Trophoblast cell (in vitro differentiated cells and primary cell): ENCODE data around the gene RAB35.

Source experiments
- DNase-seq, 2 donors: peaks; one replicate each; pipeline ENCODE4 v3.0.0-alpha.2; 2016
- H2AFZ ChIP-seq: 2 replicates; pipeline ENCODE4 v1.6.1; 2013; ENCODE audit warnings: low read length, moderate library complexity, mild to moderate bottlenecking; ENCODE audit not compliant: insufficient read depth, poor library complexity
- H2AK5ac ChIP-seq: 2 replicates; pipeline ENCODE4 v1.6.1; 2013; ENCODE audit warnings: mild to moderate bottlenecking, low read length
- H2BK120ac ChIP-seq: 2 replicates; pipeline ENCODE4 v1.6.1; 2013; ENCODE audit warnings: low read length, mild to moderate bottlenecking, moderate library complexity; ENCODE audit not compliant: insufficient read depth, poor library complexity
- H2BK12ac ChIP-seq: 2 replicates; pipeline ENCODE4 v1.6.1; 2013; ENCODE audit warnings: mild to moderate bottlenecking, low read length, moderate library complexity
- H2BK5ac ChIP-seq: 2 replicates; pipeline ENCODE4 v1.6.1; 2013; ENCODE audit warnings: low read length, low read depth, moderate library complexity, mild to moderate bottlenecking; ENCODE audit not compliant: poor library complexity
- H3K14ac ChIP-seq: 2 replicates; pipeline ENCODE4 v1.6.1; 2013; ENCODE audit warnings: mild to moderate bottlenecking, low read length
- H3K18ac ChIP-seq: 2 replicates; pipeline ENCODE4 v1.6.1; 2013; ENCODE audit warnings: mild to moderate bottlenecking, low read length
- H3K23ac ChIP-seq: 2 replicates; pipeline ENCODE4 v1.6.1; 2013; ENCODE audit warnings: low read length
- H3K27ac ChIP-seq: 2 replicates; pipeline ENCODE4 v1.5.1; 2013; ENCODE audit warnings: low read depth, mild to moderate bottlenecking, inconsistent platforms, low read length, moderate library complexity
- H3K27me3 ChIP-seq: 2 replicates; pipeline ENCODE4 v1.6.1; 2013; ENCODE audit warnings: inconsistent platforms, mild to moderate bottlenecking, low read length, moderate library complexity; ENCODE audit not compliant: insufficient read depth
- H3K36me3 ChIP-seq, 2 experiments: 1 replicate in 1 of 2; 2 replicates in 1 of 2; pipeline ENCODE4 v1.6.1; 2013; ENCODE audit warnings: low read length in 2 of 2, mild to moderate bottlenecking in 2 of 2, moderate library complexity in 1 of 2; ENCODE audit not compliant: insufficient read depth in 2 of 2, control insufficient read depth in 1 of 2
- H3K4ac ChIP-seq: 2 replicates; pipeline ENCODE4 v1.6.1; 2013; ENCODE audit warnings: low read depth, mild to moderate bottlenecking, low read length, moderate library complexity
- H3K4me1 ChIP-seq, 2 experiments: 1 replicate in 1 of 2; 2 replicates in 1 of 2; pipeline ENCODE4 v1.6.1; 2013; ENCODE audit warnings: low read length in 2 of 2, mild to moderate bottlenecking in 2 of 2, moderate library complexity in 1 of 2; ENCODE audit not compliant: insufficient read depth in 2 of 2, control insufficient read depth in 1 of 2
- H3K4me2 ChIP-seq: 2 replicates; pipeline ENCODE4 v1.6.1; 2013; ENCODE audit warnings: inconsistent platforms, mild to moderate bottlenecking, low read length, moderate library complexity
- H3K4me3 ChIP-seq: 2 replicates; pipeline ENCODE4 v1.5.1; 2013; ENCODE audit warnings: mild to moderate bottlenecking, low read depth, low read length, inconsistent platforms
- H3K79me1 ChIP-seq: one replicate; pipeline ENCODE4 v1.6.1; 2013; ENCODE audit warnings: low read length
- H3K79me2 ChIP-seq: 2 replicates; pipeline ENCODE4 v1.6.1; 2013; ENCODE audit warnings: low read length, mild to moderate bottlenecking; ENCODE audit not compliant: control insufficient read depth, insufficient read depth, poor library complexity
- H3K9ac ChIP-seq: 2 replicates; pipeline ENCODE4 v1.6.1; 2013; ENCODE audit warnings: mild to moderate bottlenecking, low read length
- H3K9me3 ChIP-seq: 2 replicates; pipeline ENCODE4 v1.6.1; 2013; ENCODE audit warnings: low read depth, mild to moderate bottlenecking, control low read depth, inconsistent platforms, low read length; ENCODE audit not compliant: insufficient read depth
- H4K12ac ChIP-seq: 2 replicates; pipeline ENCODE4 v1.6.1; 2013; ENCODE audit warnings: low read depth, mild to moderate bottlenecking, low read length, moderate library complexity
- H4K8ac ChIP-seq: 2 replicates; pipeline ENCODE4 v1.6.1; 2013; ENCODE audit warnings: low read depth, mild to moderate bottlenecking, low read length, moderate library complexity
- H4K91ac ChIP-seq: one replicate; pipeline ENCODE4 v1.6.1; 2013; ENCODE audit warnings: low read depth, mild to moderate bottlenecking, low read length, moderate library complexity
- WGBS: extraction: QIAGEN DNeasy Blood & Tissue Kit; methylation state at CpG from one replicate; pipeline ENCODE4 v1.1.7; 2013; ENCODE audit warnings: missing lambda C conversion rate; ENCODE audit not compliant: insufficient read length, insufficient coverage; ENCODE audit errors: extremely low coverage; 5-methylcytosine and 5-hydroxymethylcytosine counted together

Gene RAB35

GRCh38 chr12:120103044-120103338 lies 13.6 kb downstream of the RAB35 start:
- Histone ChIP-seq H3K9ac (no peak overlapping the region), H2BK120ac (no peak overlapping the region), H3K14ac (no peak overlapping the region), H3K23ac (no peak overlapping the region), H2AFZ (peak overlapping the region; percentile 40), H3K9me3 (peaks cover 2% of the 10 kb centered on the region), H3K79me1 (no peaks in the 10 kb centered on the region), H3K36me3 (peaks cover 60 to 67% of the 10 kb centered on the region in 2 experiments), H4K91ac (no peak overlapping the region), H3K27me3 (no peaks in the 10 kb centered on the region), H3K4me3 (no peak overlapping the region), H3K27ac (no peak overlapping the region), H3K4me2 (no peak overlapping the region), H3K18ac (peak overlapping the region; percentile 38), H4K12ac (no peak overlapping the region), H3K4ac (no peak overlapping the region), H2AK5ac (no peak overlapping the region), H2BK5ac (no peak overlapping the region), H3K79me2 (peaks cover 7% of the 10 kb centered on the region), H4K8ac (no peak overlapping the region), H2BK12ac (no peak overlapping the region), H3K4me1 (peaks cover 16 to 18% of the 10 kb centered on the region in 2 experiments)
- WGBS: no CpG with 5 or more reads among the region's 11 CpGs
- no peak for DNase-seq

- no CpG with 5 or more reads among the region's 30 CpGs for WGBS
- no peak overlapping the region for H4K8ac ChIP-seq
- peak overlapping the region; percentile 17 for H3K18ac ChIP-seq
- no peak overlapping the region for H3K4me3 ChIP-seq
- peak overlapping the region; percentile 40 for H2AFZ ChIP-seq
- no peaks in the 10 kb centered on the region for H3K27me3 ChIP-seq
- no peak overlapping the region for H2BK120ac ChIP-seq
- no peak overlapping the region for H3K23ac ChIP-seq
- H3K36me3 ChIP-seq: peaks cover 59 to 67% of the 10 kb centered on the region in 2 experiments
- no peak for DNase-seq
- peaks cover 16 to 18% of the 10 kb centered on the region in 2 experiments for H3K4me1 ChIP-seq
- no peak overlapping the region for H2BK5ac ChIP-seq
- peak overlapping the region; percentile 37 for H3K4ac ChIP-seq
- no peak overlapping the region for H3K9ac ChIP-seq
- H4K12ac ChIP-seq: no peak overlapping the region
- H3K4me2 ChIP-seq: no peak overlapping the region
- no peak overlapping the region for H2BK12ac ChIP-seq
- no peaks in the 10 kb centered on the region for H3K79me1 ChIP-seq
- no peak overlapping the region for H4K91ac ChIP-seq
- no peak overlapping the region for H3K14ac ChIP-seq
- H3K9me3 ChIP-seq: peaks cover 1% of the 10 kb centered on the region
- H3K79me2 ChIP-seq: peaks cover 7% of the 10 kb centered on the region
- H3K27ac ChIP-seq: no peak overlapping the region
- no peak overlapping the region for H2AK5ac ChIP-seq
Observed at GRCh38 chr12:120102189-120103043, 14.1 kb downstream of the RAB35 start.

GRCh38 chr12:120101617-120102016 lies 14.9 kb downstream of the RAB35 start:
- peaks cover 7% of the 10 kb centered on the region for H3K79me2 ChIP-seq
- H4K12ac ChIP-seq: no peak overlapping the region
- H2BK12ac ChIP-seq: no peak overlapping the region
- no peak overlapping the region for H2AK5ac ChIP-seq
- no peak overlapping the region for H4K8ac ChIP-seq
- H3K4me2 ChIP-seq: no peak overlapping the region
- no peak overlapping the region for H3K23ac ChIP-seq
- no peaks in the 10 kb centered on the region for H3K79me1 ChIP-seq
- peak in 1 of 2 donors; percentile 11 for DNase-seq
- no peak overlapping the region for H2BK5ac ChIP-seq
- H2BK120ac ChIP-seq: no peak overlapping the region
- H3K4me3 ChIP-seq: no peak overlapping the region
- WGBS: no CpG with 5 or more reads among the region's 13 CpGs
- no peak overlapping the region for H4K91ac ChIP-seq
- H3K4ac ChIP-seq: no peak overlapping the region
- peak overlapping the region; percentile 8 for H3K18ac ChIP-seq
- no peak overlapping the region for H3K27ac ChIP-seq
- H3K14ac ChIP-seq: no peak overlapping the region
- no peak overlapping the region for H3K9ac ChIP-seq
- H3K36me3 ChIP-seq: peaks cover 66 to 75% of the 10 kb centered on the region in 2 experiments
- no peaks in the 10 kb centered on the region for H3K27me3 ChIP-seq
- H3K9me3 ChIP-seq: peaks cover 1% of the 10 kb centered on the region
- H3K4me1 ChIP-seq: peaks cover 16 to 18% of the 10 kb centered on the region in 2 experiments
- no peak overlapping the region for H2AFZ ChIP-seq

- Histone ChIP-seq H3K4ac (no peak overlapping the region), H3K27me3 (no peaks in the 10 kb centered on the region), H2BK12ac (no peak overlapping the region), H4K8ac (no peak overlapping the region), H3K23ac (no peak overlapping the region), H2AK5ac (no peak overlapping the region), H2AFZ (no peak overlapping the region), H3K18ac (no peak overlapping the region), H3K4me2 (no peak overlapping the region), H2BK5ac (no peak overlapping the region), H4K12ac (no peak overlapping the region), H3K9ac (no peak overlapping the region), H3K79me1 (no peaks in the 10 kb centered on the region), H3K14ac (no peak overlapping the region), H2BK120ac (no peak overlapping the region), H3K9me3 (peaks cover 1% of the 10 kb centered on the region), H4K91ac (no peak overlapping the region), H3K79me2 (peaks cover 7% of the 10 kb centered on the region), H3K27ac (no peak overlapping the region), H3K36me3 (peaks cover 70 to 79% of the 10 kb centered on the region in 2 experiments), H3K4me1 (peaks cover 16 to 18% of the 10 kb centered on the region in 2 experiments), H3K4me3 (no peak overlapping the region)
- WGBS: no CpG with 5 or more reads among the region's 11 CpGs
- DNase-seq: no peak
Observed at GRCh38 chr12:120101182-120101581, 15.4 kb downstream of the RAB35 start.
